ENCODE measurements around the gene SPTLC2.

SPTLC2 gene

DNA sequence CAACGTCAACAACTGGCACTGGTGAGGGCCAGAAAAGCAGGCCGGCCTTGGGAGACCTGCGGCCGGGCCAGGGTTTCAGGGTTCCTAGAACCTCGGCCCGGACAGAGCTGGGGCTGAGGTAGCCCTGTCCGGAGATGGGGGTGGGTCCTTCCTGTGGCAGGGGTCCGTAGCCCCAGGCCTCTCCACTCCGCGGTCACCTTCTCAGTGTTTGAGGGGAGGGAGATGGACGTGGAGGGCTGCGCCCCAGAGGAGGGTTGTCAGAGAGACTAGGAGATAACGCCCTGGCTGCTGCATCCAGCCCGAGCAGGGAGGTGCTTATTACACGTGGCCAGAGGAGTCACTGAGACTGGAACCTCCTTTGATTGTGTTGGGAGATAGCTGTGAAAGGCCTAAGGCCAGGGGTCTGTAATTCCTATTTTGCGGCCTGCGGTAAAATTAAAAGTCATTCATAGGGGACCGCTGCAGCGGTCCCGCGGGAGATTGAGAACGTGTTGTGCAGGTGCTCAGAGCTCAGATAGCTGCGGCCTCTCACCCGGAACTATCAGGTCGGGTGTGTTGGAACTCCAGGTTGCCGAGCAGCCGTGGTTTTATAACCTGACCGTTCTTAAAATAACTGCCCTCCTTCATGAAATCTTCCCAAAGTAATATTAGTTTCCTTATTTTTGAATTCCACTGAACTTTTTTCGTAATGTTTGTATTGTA lies 158.0 kb downstream of the SPTLC2 start:
- peak in 3 of 6 experiments; percentile 23 to 30 (median 25) for DNase-seq

GRCh38 chr14:77457522-77458248 lies 158.8 kb downstream of the SPTLC2 start, which contains the start of the genes AHSA1 and VIPAS39:
Gene AHSA1, plus strand, starts transcription at chr14:77458093. Its CDS starts 97 bp downstream, at chr14:77458190.
Gene VIPAS39, minus strand, starts transcription at chr14:77457601. Its CDS starts 3,499 bp downstream, at chr14:77454102.
- peak; percentile 89 to 96 (median 95) for DNase-seq

GRCh38 chr14:77457115-77457521 lies 159.3 kb downstream of the SPTLC2 start:
- no peak for DNase-seq
